Measurements from ENCODE around the gene RBMS3.
"Not testable (repeated sequence)": the region's sequence is repeated elsewhere in the genome, so short reads cannot be mapped to it uniquely, and the experiment has no call there.

RBMS3 gene

GRCh38 chr3:29515451-29515850, 234.6 kb downstream of the RBMS3 start:
- Mint-ChIP-seq H3K27me3 (ENCODE audit: low read depth) (peaks cover 4% of the 10 kb centered on the region), H3K9me3 (no peaks in the 10 kb centered on the region), H3K36me3 (ENCODE audit: low read depth) (no peaks in the 10 kb centered on the region), H3K4me3 (no peak overlapping the region), H3K27ac (no peak overlapping the region), H3K4me1 (ENCODE audit: low read depth) (peaks cover 11% of the 10 kb centered on the region)

GRCh38 chr3:29516164-29516563, 235.3 kb downstream of the RBMS3 start:
- H3K27ac Mint-ChIP-seq, result no peak overlapping the region
- H3K36me3 Mint-ChIP-seq (ENCODE audit: low read depth), result no peaks in the 10 kb centered on the region
- H3K4me3 Mint-ChIP-seq, result no peak overlapping the region
- H3K4me1 Mint-ChIP-seq (ENCODE audit: low read depth), result peaks cover 11% of the 10 kb centered on the region
- H3K27me3 Mint-ChIP-seq (ENCODE audit: low read depth), result peaks cover 4% of the 10 kb centered on the region
- no peaks in the 10 kb centered on the region for H3K9me3 Mint-ChIP-seq

GRCh38 chr3:29520764-29521163, 239.9 kb downstream of the RBMS3 start:
- no peaks in the 10 kb centered on the region for H3K9me3 Mint-ChIP-seq
- no peaks in the 10 kb centered on the region for H3K27me3 Mint-ChIP-seq (ENCODE audit: low read depth)
- peaks cover under 1% of the 10 kb centered on the region for H3K4me1 Mint-ChIP-seq (ENCODE audit: low read depth)
- H3K27ac Mint-ChIP-seq, result no peak overlapping the region
- H3K36me3 Mint-ChIP-seq (ENCODE audit: low read depth), result no peaks in the 10 kb centered on the region
- H3K4me3 Mint-ChIP-seq, result no peak overlapping the region

GRCh38 chr3:29521293-29521692, 240.4 kb downstream of the RBMS3 start:
- Mint-ChIP-seq H3K9me3 (no peaks in the 10 kb centered on the region), H3K4me1 (ENCODE audit: low read depth) (no peaks in the 10 kb centered on the region), H3K36me3 (ENCODE audit: low read depth) (no peaks in the 10 kb centered on the region), H3K27me3 (ENCODE audit: low read depth) (no peaks in the 10 kb centered on the region), H3K4me3 (no peak overlapping the region), H3K27ac (no peak overlapping the region)

- Mint-ChIP-seq H3K4me1 (ENCODE audit: low read depth) (no peaks in the 10 kb centered on the region), H3K4me3 (no peak overlapping the region), H3K36me3 (ENCODE audit: low read depth) (no peaks in the 10 kb centered on the region), H3K27me3 (ENCODE audit: low read depth) (no peaks in the 10 kb centered on the region), H3K9me3 (no peaks in the 10 kb centered on the region), H3K27ac (no peak overlapping the region)
These were observed 240.9 kb downstream of the RBMS3 start for GRCh38 chr3:29521751-29522150.

- not testable (repeated sequence) for H3K4me3 Mint-ChIP-seq; H3K9me3 Mint-ChIP-seq; H3K27me3 Mint-ChIP-seq (ENCODE audit: low read depth); H3K36me3 Mint-ChIP-seq (ENCODE audit: low read depth); H3K27ac Mint-ChIP-seq; H3K4me1 Mint-ChIP-seq (ENCODE audit: low read depth)
These were observed 243.6 kb downstream of the RBMS3 start for GRCh38 chr3:29524433-29524832.

GRCh38 chr3:29525254-29525881, 244.5 kb downstream of the RBMS3 start:
- Mint-ChIP-seq H3K4me3 (no peak overlapping the region), H3K27ac (no peak overlapping the region), H3K4me1 (ENCODE audit: low read depth) (no peaks in the 10 kb centered on the region), H3K36me3 (ENCODE audit: low read depth) (no peaks in the 10 kb centered on the region), H3K9me3 (no peaks in the 10 kb centered on the region), H3K27me3 (ENCODE audit: low read depth) (no peaks in the 10 kb centered on the region)

GRCh38 chr3:29527246-29527645, 246.4 kb downstream of the RBMS3 start:
- H3K4me3 Mint-ChIP-seq, result no peak overlapping the region
- no peaks in the 10 kb centered on the region for H3K36me3 Mint-ChIP-seq (ENCODE audit: low read depth)
- H3K27me3 Mint-ChIP-seq (ENCODE audit: low read depth), result no peaks in the 10 kb centered on the region
- H3K27ac Mint-ChIP-seq, result no peak overlapping the region
- H3K9me3 Mint-ChIP-seq, result no peaks in the 10 kb centered on the region
- no peaks in the 10 kb centered on the region for H3K4me1 Mint-ChIP-seq (ENCODE audit: low read depth)

GRCh38 chr3:29531644-29532043, 250.8 kb downstream of the RBMS3 start:
- H3K27ac Mint-ChIP-seq, result no peak overlapping the region
- no peak overlapping the region for H3K4me3 Mint-ChIP-seq
- H3K27me3 Mint-ChIP-seq (ENCODE audit: low read depth), result no peaks in the 10 kb centered on the region
- no peaks in the 10 kb centered on the region for H3K36me3 Mint-ChIP-seq (ENCODE audit: low read depth)
- H3K9me3 Mint-ChIP-seq, result no peaks in the 10 kb centered on the region
- no peaks in the 10 kb centered on the region for H3K4me1 Mint-ChIP-seq (ENCODE audit: low read depth)

GRCh38 chr3:29532473-29532872, 251.6 kb downstream of the RBMS3 start:
- H3K27ac Mint-ChIP-seq, result no peak overlapping the region
- no peaks in the 10 kb centered on the region for H3K9me3 Mint-ChIP-seq
- no peak overlapping the region for H3K4me3 Mint-ChIP-seq
- H3K27me3 Mint-ChIP-seq (ENCODE audit: low read depth), result no peaks in the 10 kb centered on the region
- no peaks in the 10 kb centered on the region for H3K4me1 Mint-ChIP-seq (ENCODE audit: low read depth)
- no peaks in the 10 kb centered on the region for H3K36me3 Mint-ChIP-seq (ENCODE audit: low read depth)

GRCh38 chr3:29534006-29534405, 253.1 kb downstream of the RBMS3 start:
- no peaks in the 10 kb centered on the region for H3K9me3 Mint-ChIP-seq
- no peak overlapping the region for H3K4me3 Mint-ChIP-seq
- no peak overlapping the region for H3K27ac Mint-ChIP-seq
- H3K36me3 Mint-ChIP-seq (ENCODE audit: low read depth), result no peaks in the 10 kb centered on the region
- H3K27me3 Mint-ChIP-seq (ENCODE audit: low read depth), result no peaks in the 10 kb centered on the region
- no peaks in the 10 kb centered on the region for H3K4me1 Mint-ChIP-seq (ENCODE audit: low read depth)

GRCh38 chr3:29536016-29536758, 255.3 kb downstream of the RBMS3 start:
- H3K27me3 Mint-ChIP-seq (ENCODE audit: low read depth), result no peaks in the 10 kb centered on the region
- H3K9me3 Mint-ChIP-seq, result no peaks in the 10 kb centered on the region
- H3K36me3 Mint-ChIP-seq (ENCODE audit: low read depth), result no peaks in the 10 kb centered on the region
- H3K27ac Mint-ChIP-seq, result no peak overlapping the region
- no peak overlapping the region for H3K4me3 Mint-ChIP-seq
- H3K4me1 Mint-ChIP-seq (ENCODE audit: low read depth), result no peaks in the 10 kb centered on the region

GRCh38 chr3:29537889-29538609, 257.2 kb downstream of the RBMS3 start:
- Mint-ChIP-seq H3K4me1 (ENCODE audit: low read depth) (no peaks in the 10 kb centered on the region), H3K36me3 (ENCODE audit: low read depth) (no peaks in the 10 kb centered on the region), H3K27me3 (ENCODE audit: low read depth) (no peaks in the 10 kb centered on the region), H3K9me3 (no peaks in the 10 kb centered on the region), H3K27ac (no peak overlapping the region), H3K4me3 (no peak overlapping the region)

- no peak overlapping the region for H3K27ac Mint-ChIP-seq
- H3K36me3 Mint-ChIP-seq (ENCODE audit: low read depth), result no peaks in the 10 kb centered on the region
- H3K9me3 Mint-ChIP-seq, result no peaks in the 10 kb centered on the region
- no peak overlapping the region for H3K4me3 Mint-ChIP-seq
- H3K27me3 Mint-ChIP-seq (ENCODE audit: low read depth), result no peaks in the 10 kb centered on the region
- no peaks in the 10 kb centered on the region for H3K4me1 Mint-ChIP-seq (ENCODE audit: low read depth)
These were observed 257.7 kb downstream of the RBMS3 start for GRCh38 chr3:29538610-29538958.

GRCh38 chr3:29540544-29540943, 259.7 kb downstream of the RBMS3 start:
- H3K27ac Mint-ChIP-seq, result no peak overlapping the region
- H3K4me1 Mint-ChIP-seq (ENCODE audit: low read depth), result no peaks in the 10 kb centered on the region
- H3K4me3 Mint-ChIP-seq, result no peak overlapping the region
- H3K36me3 Mint-ChIP-seq (ENCODE audit: low read depth), result no peaks in the 10 kb centered on the region
- no peaks in the 10 kb centered on the region for H3K27me3 Mint-ChIP-seq (ENCODE audit: low read depth)
- H3K9me3 Mint-ChIP-seq, result no peaks in the 10 kb centered on the region

Data from T-helper 1 cell treated with Interleukin-12 subunit alpha and Interleukin-12 subunit beta and Interleukin-4 antibody, amounts not matched to agents 30 μg/mL and 1 μg/mL, for 36 hours (primary cell).